ENCODE results near the gene LRP8.

GRCh38 chr1:53356637-53357036, 28.8 kb upstream of the LRP8 start:
- TF ChIP-seq CTCF (conservative IDR thresholded peaks at IDR 0.05; ENCODE audit: low read depth, low read length) (no peak), MXI1 (IDR thresholded peaks at IDR 0.05; ENCODE audit: borderline replicate concordance, low read depth, low read length) (no peak), POLR2A (IDR thresholded peaks at IDR 0.05; ENCODE audit: low read depth, low read length) (no peak), RCOR1 (IDR thresholded peaks at IDR 0.05; ENCODE audit: insufficient replicate concordance, low read length) (no peak)

Data from IMR-90 (cell line).